PC-3 (cell line): Measurements from ENCODE around the gene KIF6. TPM values are rescaled to one million over a fixed set of nuclear protein-coding genes. Genes with fewer than 3 reads are reported as not detected.

Experiments
- ATAC-seq: fragments of 200-7000 bp; cut with Tn5 transposase; 2 replicates; pipeline ENCODE4 v1.9.1; 2020; ENCODE audit warnings: mild to moderate bottlenecking, moderate library complexity
- BruUV-seq: library from RNA; stranded (reverse); fragments of 400-500 nt; replicated peaks from 2 replicates; lab custom pipeline; 2021; lab: Mats Ljungman, UMichigan
- CTCF ChIA-PET: fragments of 300-600 bp; sonication (Branson Sonifier 250); formaldehyde crosslinking; loops from one replicate; lab custom pipeline; 2022; ENCODE audit warnings: antibody characterized with exemption; lab: Charles Lee
- POLR2A ChIA-PET: fragments of 300-600 bp; sonication (Branson Sonifier 250); formaldehyde crosslinking; loops from one replicate; lab custom pipeline; 2022; ENCODE audit warnings: antibody characterized with exemption; ENCODE audit not compliant: unreplicated experiment; lab: Charles Lee
- DNase-seq: peaks from one replicate; pipeline ENCODE4 v3.0.0-alpha.2; 2015
- H2AFZ ChIP-seq: fragments of 300-600 bp; sonication (generic); 2 replicates; pipeline ENCODE4 v1.6.0; 2016; ENCODE audit warnings: antibody characterized with exemption, low read length
- H3F3A ChIP-seq: fragments of 300-600 bp; sonication (generic); one replicate; pipeline ENCODE4 v1.6.0; 2017; ENCODE audit warnings: antibody characterized with exemption, low read length, control low read depth, mild to moderate bottlenecking; ENCODE audit not compliant: unreplicated experiment
- H3K27ac ChIP-seq: fragments of 300-600 bp; sonication (generic); 2 replicates; pipeline ENCODE4 v1.5.1; 2016; ENCODE audit warnings: mild to moderate bottlenecking, low read length
- H3K27me3 ChIP-seq: fragments of 300-600 bp; sonication (generic); 2 replicates; pipeline ENCODE4 v1.6.1; 2016; ENCODE audit warnings: low read length, mixed read lengths
- H3K36me3 ChIP-seq: fragments of 300-600 bp; sonication (generic); 2 replicates; pipeline ENCODE4 v1.6.1; 2016; ENCODE audit warnings: low read depth, mixed run types, low read length, mixed read lengths
- H3K4me1 ChIP-seq: fragments of 300-600 bp; sonication (generic); 2 replicates; pipeline ENCODE4 v1.5.1; 2016; ENCODE audit warnings: low read length; ENCODE audit not compliant: insufficient read depth
- H3K4me2 ChIP-seq: fragments of 300-600 bp; sonication (generic); 2 replicates; pipeline ENCODE4 v1.6.0; 2016; ENCODE audit warnings: low read length
- H3K4me3 ChIP-seq: fragments of 300-600 bp; sonication (generic); 2 replicates; pipeline ENCODE4 v1.5.1; 2016; ENCODE audit warnings: mild to moderate bottlenecking, low read length, mixed read lengths
- H3K79me2 ChIP-seq: fragments of 300-600 bp; sonication (generic); 2 replicates; pipeline ENCODE4 v1.6.1; 2017; ENCODE audit warnings: low read length, mixed read lengths
- H3K9ac ChIP-seq: fragments of 300-600 bp; sonication (generic); 2 replicates; pipeline ENCODE4 v1.6.0; 2016; ENCODE audit warnings: mild to moderate bottlenecking, low read length
- H3K9me2 ChIP-seq: fragments of 300-600 bp; sonication (generic); replicated peaks from 2 replicates; pipeline ENCODE4 v1.6.1; 2016; ENCODE audit warnings: mixed run types, low read length, mixed read lengths
- H3K9me3 ChIP-seq: fragments of 300-600 bp; sonication (generic); 2 replicates; pipeline ENCODE4 v1.6.1; 2016; ENCODE audit warnings: low read length, mixed read lengths
- H4K20me1 ChIP-seq: fragments of 300-600 bp; sonication (generic); 2 replicates; pipeline ENCODE4 v1.6.1; 2016; ENCODE audit warnings: low read length, mixed read lengths
- CTCF ChIP-seq: fragments of 300-600 bp; sonication (generic); conservative IDR thresholded peaks from 2 replicates; pipeline ENCODE4 v1.5.1; 2017; ENCODE audit warnings: antibody characterized with exemption, low read depth, mild to moderate bottlenecking, low read length
- EZH2 ChIP-seq: fragments of 300-600 bp; sonication (generic); IDR thresholded peaks from one replicate; pipeline ENCODE4 v1.6.1; 2017; ENCODE audit warnings: antibody characterized with exemption, mild to moderate bottlenecking, low read length; ENCODE audit not compliant: unreplicated experiment
- EZH2phosphoT487 ChIP-seq: fragments of 300-600 bp; sonication (generic); IDR thresholded peaks from 2 replicates; pipeline ENCODE4 v1.6.1; 2018; ENCODE audit warnings: mild to moderate bottlenecking, antibody characterized with exemption, low read length, borderline replicate concordance
- intact Hi-C: fragments of 100-400 bp; cut with micrococcal nuclease; formaldehyde crosslinking; loops from 2 replicates; pipeline ENCODE4 v1.9.0; 2023
- total RNA-seq: library from RNA; depleted of rRNA; stranded (reverse); fragments of >200 nt; gene quantifications from 2 replicates; pipeline ENCODE4 v1.2.3, GENCODE V29; 2014

Gene KIF6
- total RNA-seq, 1 experiment from 2014 or later, result 0.07 TPM

GRCh38 chr6:39546731-39547130 is 178.5 kb downstream of the KIF6 start:
- no peaks in the 10 kb centered on the region for H4K20me1 ChIP-seq
- H3K27me3 ChIP-seq, result peaks cover 2% of the 10 kb centered on the region; the same call in 1 of the 2 replicates
- BruUV-seq, result no TSS peak
- no peak overlapping the region for H3K4me3 ChIP-seq
- H3K9me2 ChIP-seq, result no peaks in the 10 kb centered on the region
- intact Hi-C loops, result no loop called here
- no peak overlapping the region for H2AFZ ChIP-seq
- ATAC-seq (no peak), DNase-seq (no peak)
- no peaks in the 10 kb centered on the region for H3K79me2 ChIP-seq
- ChIA-PET POLR2A (no interaction called here), CTCF (no interaction called here)
- no peak overlapping the region for H3K9ac ChIP-seq
- H3K4me2 ChIP-seq, result no peak overlapping the region
- H3K4me1 ChIP-seq, result no peaks in the 10 kb centered on the region
- H3K9me3 ChIP-seq, result no peaks in the 10 kb centered on the region
- no peak overlapping the region for H3K27ac ChIP-seq
- no peaks in the 10 kb centered on the region for H3F3A ChIP-seq
- H3K36me3 ChIP-seq, result no peaks in the 10 kb centered on the region
- TF ChIP-seq EZH2phosphoT487 (no peak), EZH2 (no peak), CTCF (no peak)

GRCh38 chr6:39543950-39544349 is 181.3 kb downstream of the KIF6 start:
- ATAC-seq (no peak), DNase-seq (no peak)
- H3K9me3 ChIP-seq, result no peaks in the 10 kb centered on the region
- H3K27ac ChIP-seq, result no peak overlapping the region
- H3K9ac ChIP-seq, result no peak overlapping the region
- H3K36me3 ChIP-seq, result no peaks in the 10 kb centered on the region
- H2AFZ ChIP-seq, result no peak overlapping the region
- H3F3A ChIP-seq, result no peaks in the 10 kb centered on the region
- BruUV-seq, result no TSS peak
- H4K20me1 ChIP-seq, result no peaks in the 10 kb centered on the region
- no peaks in the 10 kb centered on the region for H3K27me3 ChIP-seq
- no peak for TF ChIP-seq EZH2phosphoT487
- TF ChIP-seq EZH2, result no peak
- no peak for TF ChIP-seq CTCF
- intact Hi-C loops, result no loop called here
- H3K4me3 ChIP-seq, result no peak overlapping the region
- ChIA-PET CTCF (no interaction called here), POLR2A (no interaction called here)
- H3K9me2 ChIP-seq, result no peaks in the 10 kb centered on the region
- H3K4me1 ChIP-seq, result no peaks in the 10 kb centered on the region
- H3K79me2 ChIP-seq, result no peaks in the 10 kb centered on the region
- no peak overlapping the region for H3K4me2 ChIP-seq

- Histone ChIP-seq H3K9me3 (no peaks in the 10 kb centered on the region), H3K36me3 (no peaks in the 10 kb centered on the region), H3K9me2 (no peaks in the 10 kb centered on the region), H3K4me1 (no peaks in the 10 kb centered on the region), H3F3A (no peaks in the 10 kb centered on the region), H3K79me2 (no peaks in the 10 kb centered on the region), H2AFZ (no peak overlapping the region), H4K20me1 (no peaks in the 10 kb centered on the region), H3K27ac (no peak overlapping the region), H3K9ac (no peak overlapping the region), H3K27me3 (no peaks in the 10 kb centered on the region), H3K4me2 (no peak overlapping the region), H3K4me3 (no peak overlapping the region)
- intact Hi-C loops, result no loop called here
- no peak for DNase-seq
- CTCF ChIA-PET, result no interaction called here
- no peak for ATAC-seq
- TF ChIP-seq CTCF (no peak), EZH2phosphoT487 (no peak), EZH2 (no peak)
- no TSS peak for BruUV-seq
- POLR2A ChIA-PET, result no interaction called here
Observed at GRCh38 chr6:39543095-39543494, 182.1 kb downstream of the KIF6 start.
